Measurements from ENCODE around the gene CDK10.

DNA sequence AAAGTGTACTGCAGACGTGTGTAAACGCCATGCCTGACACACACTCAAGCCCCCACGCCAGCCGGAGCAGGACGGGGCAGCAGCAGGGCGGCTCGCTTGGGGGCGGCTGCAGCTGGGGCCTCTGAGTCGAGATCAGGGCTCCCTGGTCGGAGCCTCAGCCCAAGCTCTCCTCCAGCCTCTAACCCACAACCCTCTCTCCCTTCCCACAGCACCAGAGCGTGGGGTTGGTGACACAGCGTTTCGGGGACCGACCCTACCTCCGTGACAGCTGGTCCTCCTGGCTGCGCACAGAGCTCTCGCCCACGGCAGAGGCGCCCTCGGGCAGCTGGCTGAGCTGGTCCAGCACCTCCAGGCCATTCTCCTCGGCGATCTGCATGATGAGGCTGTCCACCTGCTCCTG lies 40.2 kb upstream of the CDK10 start:
- TF ChIP-seq CTCF (conservative IDR thresholded peaks at IDR 0.05; ENCODE audit: low read depth, low read length), result no peak
- no peak for TF ChIP-seq EZH2 (IDR thresholded peaks at IDR 0.05; ENCODE audit: borderline replicate concordance, low read depth, low read length, poor library complexity, severe bottlenecking)

Measured in A673 (cell line).